ENCODE results near the gene CHN1. TPM values are rescaled to one million over a fixed set of nuclear protein-coding genes. Genes with fewer than 3 reads are reported as not detected.

The CHN1 gene
- total and polyA plus RNA-seq, 2 of the 8 experiments (the other 6 are each of a cell fraction or from before 2014, with no cell fraction given): 54.0 to 65.7 TPM

- Histone ChIP-seq H3K14ac (ENCODE audit: insufficient read length) (no peak overlapping the region), H3K27ac (ENCODE audit: low read depth, low read length) (no peak overlapping the region), H3K4me2 (ENCODE audit: insufficient read depth in 1 of 2, low read depth in 2 of 2, low read length in 2 of 2) (no peak overlapping the region), H2BK120ac (replicated peaks; ENCODE audit: low read depth, low read length) (peak overlapping the region; percentile 2), H3K36me3 (ENCODE audit: control insufficient read depth in 2 of 4, insufficient read depth in 4 of 4, low read length in 3 of 4) (no peaks in the 10 kb centered on the region), H2BK5ac (ENCODE audit: low read depth, low read length) (no peak overlapping the region), H3K56ac (replicated peaks; ENCODE audit: insufficient read length, low read depth, low read length) (no peak overlapping the region), H3K79me2 (ENCODE audit: control insufficient read depth in 1 of 2, insufficient read depth in 2 of 2, low read length in 2 of 2) (no peaks in the 10 kb centered on the region), H2AFZ (ENCODE audit: low read length) (no peak overlapping the region), H2BK12ac (ENCODE audit: low read depth, low read length) (0 out of 2 replicates have a peak overlapping the region, but pooled peaks have one; percentile 13), H3K79me1 (ENCODE audit: low read depth, low read length) (no peaks in the 10 kb centered on the region), H3K9ac (replicated peaks in 1 of 4; ENCODE audit: extremely low read depth in 1 of 4, low read depth in 3 of 4, low read length in 3 of 4) (no peak overlapping the region), H3K23me2 (ENCODE audit: low read depth, low read length) (no peaks in the 10 kb centered on the region), H4K5ac (ENCODE audit: insufficient read length, low read depth, low read length) (no peak overlapping the region), H3K4me1 (replicated peaks in 1 of 4; ENCODE audit: control insufficient read depth in 3 of 4, insufficient read depth in 4 of 4, low read length in 3 of 4) (peaks cover 0 to 15% (median 4%) of the 10 kb centered on the region in 4 experiments), H3K18ac (ENCODE audit: extremely low read depth, low read length) (peak overlapping the region; percentile 9; the same call in 1 of the 2 replicates), H4K8ac (ENCODE audit: extremely low read depth, insufficient read depth, low read length) (no peak overlapping the region), H3K9me3 (ENCODE audit: insufficient read depth in 2 of 2, low read depth in 1 of 2, low read length in 1 of 2) (no peaks in the 10 kb centered on the region), H3K27me3 (replicated peaks in 1 of 4; ENCODE audit: control insufficient read depth in 3 of 4, extremely low read depth in 1 of 4, insufficient read depth in 3 of 4, low read length in 3 of 4) (no peaks in the 10 kb centered on the region), H2BK15ac (ENCODE audit: low read length) (no peak overlapping the region), H3K4me3 (ENCODE audit: extremely low read depth in 1 of 4, insufficient read depth in 2 of 4, low read depth in 3 of 4, low read length in 4 of 4) (no peak overlapping the region), H3K4ac (replicated peaks; ENCODE audit: insufficient read length, low read depth, low read length) (no peak overlapping the region), H4K91ac (replicated peaks; ENCODE audit: insufficient read length, low read length) (no peak overlapping the region), H2BK20ac (ENCODE audit: low read length) (no peak overlapping the region), H2AK5ac (ENCODE audit: low read depth, low read length) (no peak overlapping the region), H4K20me1 (replicated peaks in 1 of 2; ENCODE audit: control insufficient read depth in 1 of 2, insufficient read depth in 2 of 2, low read length in 2 of 2) (no peaks in the 10 kb centered on the region), H3K23ac (ENCODE audit: insufficient read length) (no peak overlapping the region)
- no peak for DNase-seq (ENCODE audit: low read depth in 1 of 2, low spot score in 2 of 2)
- CTCF ChIA-PET (ENCODE audit: partially characterized antibody): interaction anchor here (0.9 to 12.2 kb wide), 12 partner anchors 9 to 209 kb away, joined by 3 to 249 read pairs (median 4); no protein-coding TSS in a partner anchor
- WGBS, 2 experiments (ENCODE audit: extremely low coverage in 1 of 2, insufficient coverage in 1 of 2, insufficient read length in 1 of 2, insufficient replicate concordance in 2 of 2, low coverage in 1 of 2, low lambda C conversion rate in 2 of 2, missing lambda C conversion rate in 1 of 2): 92% methylated on average over 5 of the region's 5 CpGs; no CpG with 5 or more reads in 1 of the 2 experiments
- no peak for FAIRE-seq
- TF ChIP-seq EGR1 (IDR thresholded peaks at IDR 0.05; ENCODE audit: borderline replicate concordance, low read depth, low read length): no peak
- no peak for TF ChIP-seq JUND (IDR thresholded peaks at IDR 0.05; ENCODE audit: low read length)
- no peak for TF ChIP-seq RXRA (IDR thresholded peaks at IDR 0.05; ENCODE audit: insufficient read depth, low read depth, low read length)
- no peak for TF ChIP-seq ZNF274 (IDR thresholded peaks at IDR 0.05; ENCODE audit: borderline replicate concordance, extremely low read depth, low read length)
- TF ChIP-seq TEAD4 (IDR thresholded peaks at IDR 0.05; ENCODE audit: low read depth, low read length): no peak
- TF ChIP-seq, protein P1, sequence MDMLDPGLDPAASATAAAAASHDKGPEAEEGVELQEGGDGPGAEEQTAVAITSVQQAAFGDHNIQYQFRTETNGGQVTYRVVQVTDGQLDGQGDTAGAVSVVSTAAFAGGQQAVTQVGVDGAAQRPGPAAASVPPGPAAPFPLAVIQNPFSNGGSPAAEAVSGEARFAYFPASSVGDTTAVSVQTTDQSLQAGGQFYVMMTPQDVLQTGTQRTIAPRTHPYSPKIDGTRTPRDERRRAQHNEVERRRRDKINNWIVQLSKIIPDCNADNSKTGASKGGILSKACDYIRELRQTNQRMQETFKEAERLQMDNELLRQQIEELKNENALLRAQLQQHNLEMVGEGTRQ (IDR thresholded peaks at IDR 0.05; ENCODE audit: low read length): no peak
- no peak for TF ChIP-seq TBP (IDR thresholded peaks at IDR 0.05; ENCODE audit: low read depth, low read length)
- no peak for TF ChIP-seq EP300 (IDR thresholded peaks at IDR 0.05; ENCODE audit: borderline replicate concordance in 1 of 2, low read depth in 2 of 2, low read length in 2 of 2)
- POLR2A ChIA-PET (ENCODE audit: partially characterized antibody): interaction anchor here (1.2 to 5.4 kb wide), 3 partner anchors 8 to 11 kb away, joined by 3 to 50 read pairs (median 5); no protein-coding TSS in a partner anchor
Measured at GRCh38 chr2:174780191-174780840, 224.9 kb downstream of the CHN1 start.

Data from H1 (cell line).